ENCODE results near the gene SERPINB7. TPM values are rescaled to one million over a fixed set of nuclear protein-coding genes. Genes with fewer than 3 reads are reported as not detected.

Gene SERPINB7
- total RNA-seq, 1 donor from 2014 or later = not detected

DNA sequence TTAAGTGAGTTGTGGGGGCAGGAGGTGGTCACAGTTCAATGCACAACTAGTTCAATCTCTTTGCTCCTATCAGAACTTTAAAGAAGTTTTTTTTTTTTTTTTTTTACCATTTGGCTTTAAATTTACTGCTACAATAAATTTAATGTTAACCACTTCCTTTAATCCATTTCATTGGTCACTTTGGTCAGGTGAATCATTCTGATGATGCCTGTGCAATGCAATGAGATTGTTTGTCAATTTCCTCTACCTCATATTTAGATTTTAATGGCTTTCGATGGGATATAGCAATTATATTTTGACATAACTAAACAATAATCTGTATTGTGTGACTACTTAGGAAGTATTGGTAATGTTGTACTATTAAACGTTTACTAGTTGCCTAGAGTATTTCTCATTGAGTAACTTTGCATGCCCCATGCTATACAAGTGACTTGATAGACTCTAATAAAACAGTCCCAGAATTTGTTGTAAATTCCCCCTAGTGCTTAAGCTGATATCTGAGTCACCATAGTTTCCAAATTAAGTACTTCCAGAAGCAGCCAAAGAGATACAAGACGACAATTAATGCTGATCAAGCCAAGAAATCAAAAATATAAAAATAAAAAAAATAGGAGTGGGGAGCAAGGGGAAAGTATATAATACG is 59.4 kb downstream of the SERPINB7 start:
- DNase-seq = no peak
- intact Hi-C loops (cut with micrococcal nuclease) = no loop called here
- ATAC-seq = no peak

DNA sequence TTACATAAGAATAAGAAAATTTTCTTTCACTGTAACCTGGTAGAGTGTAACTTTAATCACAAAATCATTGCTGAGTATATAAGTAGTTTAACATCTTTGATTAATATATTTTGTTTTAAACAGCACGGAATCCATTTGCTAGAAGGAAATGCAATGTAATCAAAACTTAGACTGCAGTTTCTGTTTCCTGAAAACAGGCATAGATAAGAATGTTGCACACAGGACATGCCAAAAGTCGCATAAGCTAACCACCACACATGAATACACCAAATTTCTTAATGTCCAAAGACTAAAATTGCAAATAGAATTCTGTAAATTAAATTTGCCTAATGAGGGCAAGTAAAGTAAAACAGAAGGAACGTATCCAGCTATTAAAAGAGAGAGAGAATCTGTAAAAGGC is 61.2 kb downstream of the SERPINB7 start:
- no peak for ATAC-seq
- no peak for DNase-seq
- intact Hi-C loops (cut with micrococcal nuclease) = no loop called here

DNA sequence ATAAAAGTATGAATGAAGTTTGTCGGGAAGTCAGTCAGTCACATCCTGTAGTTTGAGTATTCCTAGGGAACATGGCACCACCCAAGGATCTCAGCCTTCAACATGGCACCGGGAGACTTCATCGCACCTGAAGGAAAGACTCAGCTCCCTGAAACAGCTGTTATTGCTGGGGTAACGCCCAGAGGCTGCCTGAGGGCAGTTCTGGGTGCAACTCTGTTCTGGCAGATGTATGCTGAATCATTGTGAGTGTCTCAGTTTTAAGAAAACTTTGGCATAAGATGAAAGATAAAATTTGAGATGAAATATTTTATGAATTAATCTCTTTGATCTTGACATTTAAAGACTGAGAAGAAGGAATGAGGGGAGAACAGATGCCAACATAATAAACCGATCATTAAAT is 62.4 kb downstream of the SERPINB7 start:
- ATAC-seq (no peak), DNase-seq (no peak)
- intact Hi-C loops (cut with micrococcal nuclease) = no loop called here

DNA sequence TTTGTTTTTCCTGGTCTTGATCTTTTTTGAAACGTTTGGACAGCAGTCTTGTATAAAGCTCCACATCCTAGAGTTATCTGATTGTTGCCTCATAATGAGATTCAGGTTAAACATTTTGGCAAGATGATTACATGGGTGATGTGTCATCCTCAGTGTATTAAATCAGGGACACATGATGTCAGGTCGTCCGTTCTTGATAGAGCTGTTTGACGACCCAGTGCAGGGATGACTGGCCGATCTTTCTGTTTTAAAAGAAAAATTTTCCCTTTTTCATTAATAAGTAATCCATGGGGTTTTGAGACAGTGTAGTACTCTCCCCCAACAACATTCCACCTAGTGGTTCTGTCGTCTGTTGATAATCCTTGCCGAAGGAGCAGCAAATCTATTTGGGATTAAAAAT is 67.8 kb downstream of the SERPINB7 start:
- intact Hi-C loops (cut with micrococcal nuclease) = loop anchor here (10.0 kb wide), 1 partner anchor 328 kb away; no protein-coding TSS in a partner anchor
- ATAC-seq (no peak), DNase-seq (no peak)

DNA sequence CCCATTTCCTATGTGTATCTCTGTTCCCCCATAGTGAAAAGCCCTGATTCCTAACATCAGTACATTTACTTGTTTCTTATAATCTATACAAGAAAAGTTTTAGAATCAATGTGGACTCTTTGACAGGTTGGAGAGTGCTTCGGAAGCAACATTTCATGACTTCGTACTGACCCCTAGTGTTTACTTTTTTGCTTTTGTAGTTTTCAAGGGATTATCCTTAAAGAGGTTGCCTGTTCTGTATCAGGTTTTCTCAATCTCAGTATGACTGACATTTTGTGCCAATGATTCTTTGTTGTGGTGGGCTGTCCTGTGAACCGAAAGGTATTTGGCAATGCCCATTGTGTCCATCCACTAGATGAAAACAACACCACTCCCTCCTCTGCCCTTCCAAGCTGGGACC is 69.0 kb downstream of the SERPINB7 start:
- intact Hi-C loops (cut with micrococcal nuclease) = loop anchor here (10.0 kb wide), 1 partner anchor 329 kb away; no protein-coding TSS in a partner anchor
- no peak for DNase-seq
- ATAC-seq = no peak

DNA sequence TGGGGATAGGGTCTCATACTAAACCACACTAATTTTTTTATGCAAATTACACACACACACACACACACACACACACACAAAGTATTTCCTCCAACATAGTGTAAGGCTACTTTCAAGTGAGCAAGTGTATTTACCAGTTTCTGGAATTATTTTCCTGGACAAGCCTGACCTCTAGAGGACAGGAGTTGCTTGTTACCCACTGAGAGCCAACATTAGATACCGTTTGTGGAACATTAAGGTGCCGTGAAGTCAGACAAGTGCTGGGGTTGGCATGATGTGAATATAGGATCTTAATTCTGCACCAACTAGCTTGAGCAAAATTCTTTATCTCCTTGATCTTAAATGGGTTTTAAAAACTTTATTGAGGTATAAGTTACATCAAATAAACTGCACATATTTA is 72.9 kb downstream of the SERPINB7 start:
- DNase-seq = no peak
- intact Hi-C loops (cut with micrococcal nuclease) = loop anchor here (10.0 kb wide), 1 partner anchor 333 kb away; no protein-coding TSS in a partner anchor
- ATAC-seq = no peak

DNA sequence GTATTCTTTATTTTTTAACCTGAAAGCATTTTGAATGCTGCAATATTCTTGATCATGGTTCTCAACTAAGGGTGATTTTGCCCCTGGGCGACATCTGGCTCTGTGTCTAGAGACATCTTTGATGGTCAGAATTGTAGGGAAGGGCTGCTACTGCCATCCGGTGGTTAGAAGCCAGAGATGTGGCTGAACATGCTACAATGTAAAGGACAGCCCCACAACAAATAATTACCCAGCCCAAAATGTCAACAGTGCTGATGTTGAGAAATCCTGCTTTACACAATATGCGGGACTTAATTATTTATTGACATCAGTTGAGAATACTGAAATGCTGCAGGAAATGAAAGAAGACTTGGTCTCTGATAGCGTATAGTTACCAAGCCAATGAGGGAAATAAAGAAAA is 74.8 kb downstream of the SERPINB7 start:
- ATAC-seq (no peak), DNase-seq (no peak)
- intact Hi-C loops (cut with micrococcal nuclease) = no loop called here

DNA sequence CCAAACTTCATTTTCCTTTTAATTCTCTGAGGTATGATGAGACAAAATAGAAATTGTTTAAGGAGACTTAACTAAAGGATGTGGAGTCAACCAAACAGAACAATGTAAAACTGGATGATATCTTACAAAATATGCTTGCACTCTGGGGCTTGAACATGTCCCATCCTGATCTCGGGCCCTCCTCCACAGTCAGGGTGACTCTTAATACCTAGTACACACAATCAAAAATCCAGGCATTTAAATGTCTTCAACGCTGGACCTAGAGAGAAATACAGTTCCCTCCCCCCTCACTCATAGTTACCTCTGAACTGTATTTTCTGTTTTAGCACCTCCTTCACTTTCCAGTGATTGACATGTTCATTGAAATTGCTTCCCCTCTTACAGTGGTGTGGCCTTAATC is 75.4 kb downstream of the SERPINB7 start:
- no peak for ATAC-seq

More for the DNA sequence above, 75.4 kb downstream of the SERPINB7 start:
- no peak for DNase-seq
- intact Hi-C loops (cut with micrococcal nuclease) = no loop called here

Other genes with a start within 250 kb of the SERPINB7 start
- gene SERPINB12, start 233.0 kb upstream of the SERPINB7 start, total RNA-seq = not detected
- not detected for gene SERPINB13, start 188.1 kb upstream of the SERPINB7 start, total RNA-seq
- not detected for gene SERPINB4, start 131.2 kb upstream of the SERPINB7 start, total RNA-seq
- not detected for gene SERPINB3, start 113.5 kb upstream of the SERPINB7 start, total RNA-seq
- gene SERPINB11, start 72.5 kb upstream of the SERPINB7 start, total RNA-seq = not detected
- gene SERPINB2, start 112.3 kb downstream of the SERPINB7 start, total RNA-seq = not detected
- not detected for gene SERPINB10, start 132.5 kb downstream of the SERPINB7 start, total RNA-seq
- 1.2 TPM for gene HMSD, start 173.9 kb downstream of the SERPINB7 start, total RNA-seq
- gene SERPINB8, start 194.7 kb downstream of the SERPINB7 start, total RNA-seq = 1.3 TPM

Measured in left ventricle myocardium superior (tissue), 1 donor.